SK-N-SH (cell line): ENCODE data around the gene SCTR.

ENCODE experiments used
- CTCF ChIP-seq: fragments of 200-600 bp; sonication (generic); IDR thresholded peaks from 2 replicates; pipeline ENCODE4 v1.6.1; 2017; ENCODE audit warnings: antibody characterized with exemption, mild to moderate bottlenecking, moderate library complexity
- MAX ChIP-seq: IDR thresholded peaks from 2 replicates; pipeline ENCODE4 v1.4.0; 2012; ENCODE audit warnings: low read depth
- MEF2A ChIP-seq: IDR thresholded peaks from 2 replicates; pipeline ENCODE4 v1.4.0; 2012; ENCODE audit warnings: low read depth, borderline replicate concordance
- NFIC ChIP-seq: IDR thresholded peaks from 2 replicates; pipeline ENCODE4 v1.4.0; 2012; ENCODE audit warnings: borderline replicate concordance
- POLR2AphosphoS5 ChIP-seq: IDR thresholded peaks from 2 replicates; pipeline ENCODE4 v1.6.1; 2012; ENCODE audit warnings: low read depth, low read length
- RAD21 ChIP-seq: IDR thresholded peaks from 2 replicates; pipeline ENCODE4 v1.6.1; 2012; ENCODE audit warnings: mild to moderate bottlenecking, low read length
- RCOR1 ChIP-seq: fragments of 150-350 bp; IDR thresholded peaks from 2 replicates; pipeline ENCODE4 v1.6.1; 2017; ENCODE audit warnings: antibody characterized with exemption, low read length
- RFX5 ChIP-seq: IDR thresholded peaks from 2 replicates; pipeline ENCODE4 v1.6.1; 2012; ENCODE audit warnings: mild to moderate bottlenecking, improper control_type of control experiment, low read length
- SMC3 ChIP-seq: IDR thresholded peaks from 2 replicates; pipeline ENCODE4 v1.6.1; 2012; ENCODE audit warnings: low read depth, low read length, improper control_type of control experiment
- YY1 ChIP-seq: IDR thresholded peaks from 2 replicates; pipeline ENCODE4 v1.4.0; 2012; ENCODE audit warnings: low read depth, mild to moderate bottlenecking

- TF ChIP-seq CTCF (no peak), YY1 (no peak), MAX (no peak), RCOR1 (no peak), RFX5 (no peak), NFIC (no peak), SMC3 (no peak), POLR2AphosphoS5 (no peak), RAD21 (no peak), MEF2A (no peak)
Measured at GRCh38 chr2:119466373-119466772, 57.9 kb downstream of the SCTR start.
